ENCODE data around the gene GANAB.

DNA sequence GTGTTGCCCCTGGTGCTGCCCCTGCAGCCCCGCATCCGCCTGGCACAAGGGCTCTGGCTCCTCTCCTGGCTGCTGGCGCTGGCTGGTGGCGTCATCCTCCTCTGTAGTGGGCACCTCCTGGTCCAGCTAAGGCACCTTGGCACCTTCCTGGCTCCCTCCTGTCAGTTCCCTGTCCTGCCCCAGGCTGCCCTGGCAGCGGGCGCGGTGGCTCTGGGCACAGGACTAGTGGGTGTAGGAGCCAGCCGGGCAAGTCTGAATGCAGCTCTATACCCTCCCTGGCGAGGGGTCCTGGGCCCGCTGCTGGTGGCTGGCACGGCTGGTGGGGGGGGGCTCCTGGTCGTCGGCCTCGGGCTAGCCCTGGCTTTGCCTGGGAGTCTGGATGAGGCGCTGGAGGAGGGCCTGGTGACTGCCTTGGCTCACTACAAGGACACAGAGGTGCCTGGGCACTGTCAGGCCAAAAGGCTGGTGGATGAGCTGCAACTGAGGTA, 33.1 kb downstream of the GANAB start:
- TF ChIP-seq EZH2phosphoT487 (IDR thresholded peaks at IDR 0.05; ENCODE audit: insufficient read depth, low read depth) (no peak), EZH2 (IDR thresholded peaks at IDR 0.05; ENCODE audit: insufficient read depth, poor library complexity, severe bottlenecking) (no peak)
